A549 (cell line): ENCODE measurements around the gene GABRR3. TPM values are rescaled to one million over a fixed set of nuclear protein-coding genes. Genes with fewer than 3 reads are reported as not detected.

ENCODE experiments used
- ATAC-seq, 2 experiments: fragments of 200-7000 bp in 1 of 2; fragments of >200 bp in 1 of 2; cut with Nextera tagmentation in 1 of 2; cut with Tn5 transposase in 1 of 2; 3 replicates each; pipeline versions ENCODE4 v1.8.0 to v1.9.1; 2018 to 2020; ENCODE audit warnings: mild to moderate bottlenecking in 1 of 2, moderate library complexity in 1 of 2
- CTCF ChIA-PET: fragments of 300-600 bp; sonication (Branson Sonifier 250); formaldehyde crosslinking; extraction: SDS; loops from one replicate; lab custom pipeline; 2021; ENCODE audit warnings: antibody characterized with exemption, inconsistent platforms; lab: Yijun Ruan, JAX
- POLR2A ChIA-PET: fragments of 350-600 bp; formaldehyde crosslinking; extraction: SDS; loops from one replicate; lab custom pipeline; 2021; ENCODE audit warnings: antibody characterized with exemption, inconsistent platforms; lab: Yijun Ruan, JAX
- DNase-seq, 2 experiments: peaks; one replicate each; pipeline versions ENCODE4 v3.0.0 to v3.0.0-alpha.2; 2011 to 2016; ENCODE audit warnings: low read depth in 1 of 2, low spot score in 1 of 2
- FAIRE-seq: peaks from 2 replicates; lab custom pipeline; 2011; peaks lifted over from hg19 to GRCh38; lab: Jason Lieb, UNC
- H3K27ac ChIP-seq, 2 experiments: fragments of >200 bp; sonication (Bioruptor Twin); formaldehyde crosslinking; 3 replicates each; pipeline ENCODE4 v1.5.1; 2016 to 2017
- H3K4me1 ChIP-seq: fragments of >200 bp; sonication (Bioruptor Twin); formaldehyde crosslinking; 3 replicates; pipeline ENCODE4 v1.6.1; 2016
- H3K4me2 ChIP-seq: fragments of >200 bp; sonication (Bioruptor Twin); formaldehyde crosslinking; 3 replicates; pipeline ENCODE4 v1.6.1; 2016
- H3K4me3 ChIP-seq: fragments of >200 bp; sonication (Bioruptor Twin); formaldehyde crosslinking; 3 replicates; pipeline ENCODE4 v1.5.1; 2016
- H3K9me3 ChIP-seq: fragments of >200 bp; sonication (Bioruptor Twin); formaldehyde crosslinking; 3 replicates; pipeline ENCODE4 v1.6.1; 2016
- BHLHE40 ChIP-seq: IDR thresholded peaks from 2 replicates; pipeline ENCODE4 v1.6.1; 2012; ENCODE audit warnings: low read depth, low read length, inconsistent platforms
- CBX2 ChIP-seq: fragments of 200-600 bp; sonication (generic); IDR thresholded peaks from 2 replicates; pipeline ENCODE4 v1.6.1; 2016; ENCODE audit warnings: low read depth, mild to moderate bottlenecking, borderline replicate concordance
- CBX8 ChIP-seq: fragments of 200-600 bp; sonication (generic); IDR thresholded peaks from 2 replicates; pipeline ENCODE4 v1.6.1; 2016
- CEBPB ChIP-seq, 2 experiments: fragments of >200 bp in 1 of 2; sonication (Bioruptor Twin) in 1 of 2; formaldehyde crosslinking in 1 of 2; IDR thresholded peaks; 2 replicates each; pipeline ENCODE4 v1.6.1; 2012 to 2016
- CHD4 ChIP-seq: fragments of 200-600 bp; sonication (generic); IDR thresholded peaks from 2 replicates; pipeline ENCODE4 v1.6.1; 2016; ENCODE audit warnings: antibody characterized with exemption, mild to moderate bottlenecking, borderline replicate concordance
- E2F6 ChIP-seq: IDR thresholded peaks from 2 replicates; pipeline ENCODE4 v1.6.1; 2012; ENCODE audit warnings: low read depth, borderline replicate concordance
- EHMT2 ChIP-seq: fragments of 200-600 bp; sonication (generic); IDR thresholded peaks from 2 replicates; pipeline ENCODE4 v1.6.1; 2016; ENCODE audit warnings: antibody characterized with exemption, low read depth, mild to moderate bottlenecking, moderate library complexity
- ESRRA ChIP-seq: fragments of 150-350 bp; IDR thresholded peaks from 2 replicates; pipeline ENCODE4 v1.6.1; 2014; ENCODE audit warnings: mild to moderate bottlenecking, low read length, borderline replicate concordance
- GATA3 ChIP-seq: IDR thresholded peaks from 2 replicates; pipeline ENCODE4 v1.6.1; 2012; ENCODE audit warnings: borderline replicate concordance
- HMGXB4 ChIP-seq: fragments of 250-450 bp; sonication (Bioruptor Pico); IDR thresholded peaks from 2 replicates; pipeline ENCODE4 v1.5.0; 2021; ENCODE audit warnings: mild to moderate bottlenecking, moderate library complexity, borderline replicate concordance
- HOXA7 ChIP-seq: fragments of 250-450 bp; sonication (Bioruptor Pico); IDR thresholded peaks from 2 replicates; pipeline ENCODE4 v1.5.0; 2020; ENCODE audit warnings: mild to moderate bottlenecking, moderate library complexity
- KDM1A ChIP-seq: fragments of 200-600 bp; sonication (generic); IDR thresholded peaks from 2 replicates; pipeline ENCODE4 v1.6.1; 2016; ENCODE audit warnings: low read depth, mild to moderate bottlenecking
- KDM5A ChIP-seq: fragments of 200-600 bp; sonication (generic); IDR thresholded peaks from 2 replicates; pipeline ENCODE4 v1.6.1; 2016; ENCODE audit warnings: antibody characterized with exemption, mild to moderate bottlenecking
- MAZ ChIP-seq: fragments of 150-350 bp; IDR thresholded peaks from 2 replicates; pipeline ENCODE4 v1.6.1; 2014; ENCODE audit warnings: antibody characterized with exemption, low read depth, low read length, borderline replicate concordance
- NFE2L2 ChIP-seq: fragments of 150-350 bp; conservative IDR thresholded peaks from 2 replicates; pipeline ENCODE4 v1.6.1; 2014; ENCODE audit warnings: low read length
- NPAS2 ChIP-seq: fragments of 250-450 bp; sonication (Bioruptor Pico); IDR thresholded peaks from 2 replicates; pipeline ENCODE4 v1.8.0; 2022; ENCODE audit warnings: mild to moderate bottlenecking, moderate library complexity, borderline replicate concordance
- NR3C1 ChIP-seq: fragments of >200 bp; sonication (Bioruptor Twin); formaldehyde crosslinking; IDR thresholded peaks from 3 replicates; pipeline ENCODE4 v1.6.1; 2017
- PBX3 ChIP-seq: IDR thresholded peaks from 2 replicates; pipeline ENCODE4 v1.6.1; 2012
- POLR2AphosphoS2 ChIP-seq: conservative IDR thresholded peaks from 2 replicates; pipeline ENCODE4 v1.6.1; 2012; ENCODE audit warnings: low read length, improper control_type of control experiment, inconsistent platforms
- RAD21 ChIP-seq, 2 experiments: fragments of >200 bp in 1 of 2; sonication (Bioruptor Twin) in 1 of 2; formaldehyde crosslinking in 1 of 2; IDR thresholded peaks in 1 of 2; conservative IDR thresholded peaks in 1 of 2; 2 replicates in 1 of 2; 3 replicates in 1 of 2; pipeline ENCODE4 v1.6.1; 2012 to 2018; ENCODE audit warnings: inconsistent platforms in 1 of 2
- RARB ChIP-seq: fragments of 250-450 bp; sonication (Bioruptor Pico); IDR thresholded peaks from 2 replicates; pipeline ENCODE4 v1.8.0; 2021; ENCODE audit warnings: mild to moderate bottlenecking, moderate library complexity
- RCOR1 ChIP-seq: fragments of 150-350 bp; IDR thresholded peaks from 2 replicates; pipeline ENCODE4 v1.6.1; 2014; ENCODE audit warnings: antibody characterized with exemption, low read length, low read depth
- RFX5 ChIP-seq: fragments of 450-650 bp; IDR thresholded peaks from 2 replicates; pipeline ENCODE4 v1.7.1; 2014; ENCODE audit warnings: antibody characterized with exemption, mild to moderate bottlenecking, moderate library complexity
- SREBF2 ChIP-seq: fragments of 450-650 bp; IDR thresholded peaks from 2 replicates; pipeline ENCODE4 v1.6.1; 2014; ENCODE audit warnings: mild to moderate bottlenecking, moderate library complexity
- TFCP2L1 ChIP-seq: fragments of 250-450 bp; sonication (Bioruptor Pico); IDR thresholded peaks from 2 replicates; pipeline ENCODE4 v1.5.0; 2021; ENCODE audit warnings: mild to moderate bottlenecking
- ZFP36 ChIP-seq: fragments of 450-650 bp; IDR thresholded peaks from 2 replicates; pipeline ENCODE4 v1.6.1; 2014; ENCODE audit warnings: borderline replicate concordance; ENCODE audit not compliant: partially characterized antibody
- WGBS: methylation state at CpG from one replicate; pipeline ENCODE4 v1.1.6; 2017; ENCODE audit errors: missing lambda C conversion rate; 5-methylcytosine and 5-hydroxymethylcytosine counted together
- polyA plus RNA-seq, 4 experiments: library from polyadenylated mRNA; depleted of rRNA in 3 of 4; stranded (reverse); fragments of >200 nt; fragmentation: RNase III in 1 of 4; extraction: RNeasy Plus Mini Kit Qiagen cat#74134 plus additional on column Dnase treatment in 1 of 4; gene quantifications; 2 replicates in 3 of 4; 3 replicates in 1 of 4; pipeline ENCODE4 v1.2.3, GENCODE V29; 2011 to 2017
- TF ChIP-seq, protein P1 (sequence below): fragments of 200-600 bp; sonication (generic); IDR thresholded peaks from 2 replicates; pipeline ENCODE4 v1.6.1; 2016; ENCODE audit warnings: antibody characterized with exemption, mild to moderate bottlenecking, moderate library complexity

GABRR3 gene
- polyA plus RNA-seq, 2 of the 4 experiments (the other 2 are of a cell fraction) = not detected

- ChIA-PET CTCF (interaction anchor here (0.7 kb wide), 1 partner anchor 48 kb away, joined by 3 read pairs; no protein-coding TSS in a partner anchor), POLR2A (no interaction called here)
- H3K9me3 ChIP-seq = no peaks in the 10 kb centered on the region
- H3K27ac ChIP-seq = no peak overlapping the region
- DNase-seq = no peak
- no peak overlapping the region for H3K4me2 ChIP-seq
- no peak overlapping the region for H3K4me3 ChIP-seq
- no peak for ATAC-seq
- FAIRE-seq = no peak
- 88% methylated on average over 3 of the region's 3 CpGs for WGBS
- TF ChIP-seq CEBPB (IDR thresholded peaks at IDR 0.05) = no peak
- TF ChIP-seq TFCP2L1 (CRISPR knock-in tag) = no peak
- no peak for TF ChIP-seq CBX8
- no peak for TF ChIP-seq EHMT2
- peaks cover 6% of the 10 kb centered on the region; the same call in 2 of the 3 replicates for H3K4me1 ChIP-seq
Observed at GRCh38 chr3:97988784-97989568, 46.1 kb downstream of the GABRR3 start.

- CTCF ChIA-PET = interaction anchor here (1.2 to 1.8 kb wide), 2 partner anchors 8 to 36 kb away, joined by 3 to 5 read pairs; no protein-coding TSS in a partner anchor
- Histone ChIP-seq H3K27ac (no peak overlapping the region), H3K4me2 (no peak overlapping the region), H3K9me3 (no peaks in the 10 kb centered on the region), H3K4me3 (no peak overlapping the region), H3K4me1 (no peaks in the 10 kb centered on the region)
- TF ChIP-seq NPAS2 (CRISPR knock-in tag) (no peak), GATA3 (no peak), ESRRA (no peak), KDM1A (no peak), NFE2L2 (no peak), ZFP36 (no peak), HOXA7 (no peak), PBX3 (no peak), RCOR1 (no peak), RAD21 (conservative IDR thresholded peaks at IDR 0.05 in 1 of 2, IDR thresholded peaks at IDR 0.05 in 1 of 2) (no peak), RARB (no peak), BHLHE40 (no peak), NR3C1 (no peak), CBX2 (no peak), POLR2AphosphoS2 (no peak)
- no peak for ATAC-seq
- FAIRE-seq = no peak
- DNase-seq = no peak
- WGBS = 43% methylated on average over 2 of the region's 2 CpGs
- POLR2A ChIA-PET = no interaction called here
Observed at GRCh38 chr3:97987306-97987705, 47.8 kb downstream of the GABRR3 start.

GRCh38 chr3:97983933-97984491 lies 51.1 kb downstream of the GABRR3 start:
- no peak for TF ChIP-seq KDM5A
- no peak for TF ChIP-seq RCOR1
- TF ChIP-seq, protein P1, sequence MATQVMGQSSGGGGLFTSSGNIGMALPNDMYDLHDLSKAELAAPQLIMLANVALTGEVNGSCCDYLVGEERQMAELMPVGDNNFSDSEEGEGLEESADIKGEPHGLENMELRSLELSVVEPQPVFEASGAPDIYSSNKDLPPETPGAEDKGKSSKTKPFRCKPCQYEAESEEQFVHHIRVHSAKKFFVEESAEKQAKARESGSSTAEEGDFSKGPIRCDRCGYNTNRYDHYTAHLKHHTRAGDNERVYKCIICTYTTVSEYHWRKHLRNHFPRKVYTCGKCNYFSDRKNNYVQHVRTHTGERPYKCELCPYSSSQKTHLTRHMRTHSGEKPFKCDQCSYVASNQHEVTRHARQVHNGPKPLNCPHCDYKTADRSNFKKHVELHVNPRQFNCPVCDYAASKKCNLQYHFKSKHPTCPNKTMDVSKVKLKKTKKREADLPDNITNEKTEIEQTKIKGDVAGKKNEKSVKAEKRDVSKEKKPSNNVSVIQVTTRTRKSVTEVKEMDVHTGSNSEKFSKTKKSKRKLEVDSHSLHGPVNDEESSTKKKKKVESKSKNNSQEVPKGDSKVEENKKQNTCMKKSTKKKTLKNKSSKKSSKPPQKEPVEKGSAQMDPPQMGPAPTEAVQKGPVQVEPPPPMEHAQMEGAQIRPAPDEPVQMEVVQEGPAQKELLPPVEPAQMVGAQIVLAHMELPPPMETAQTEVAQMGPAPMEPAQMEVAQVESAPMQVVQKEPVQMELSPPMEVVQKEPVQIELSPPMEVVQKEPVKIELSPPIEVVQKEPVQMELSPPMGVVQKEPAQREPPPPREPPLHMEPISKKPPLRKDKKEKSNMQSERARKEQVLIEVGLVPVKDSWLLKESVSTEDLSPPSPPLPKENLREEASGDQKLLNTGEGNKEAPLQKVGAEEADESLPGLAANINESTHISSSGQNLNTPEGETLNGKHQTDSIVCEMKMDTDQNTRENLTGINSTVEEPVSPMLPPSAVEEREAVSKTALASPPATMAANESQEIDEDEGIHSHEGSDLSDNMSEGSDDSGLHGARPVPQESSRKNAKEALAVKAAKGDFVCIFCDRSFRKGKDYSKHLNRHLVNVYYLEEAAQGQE = no peak
- TF ChIP-seq HMGXB4 (CRISPR knock-in tag) = no peak
- no peak for TF ChIP-seq NPAS2 (CRISPR knock-in tag)
- no peak for TF ChIP-seq CBX2
- no peak for TF ChIP-seq CHD4
- TF ChIP-seq SREBF2 = no peak
- no peak for TF ChIP-seq E2F6
- TF ChIP-seq MAZ = no peak
- no peak for TF ChIP-seq RFX5
- ChIA-PET POLR2A (no interaction called here), CTCF (interaction anchor here (1.1 to 1.3 kb wide), 3 partner anchors 16 to 265 kb away, joined by 3 read pairs; no protein-coding TSS in a partner anchor)
- no peak overlapping the region for H3K4me3 ChIP-seq
- FAIRE-seq (no peak), DNase-seq (no peak), ATAC-seq (no peak)
- 40% methylated on average over 2 of the region's 2 CpGs for WGBS
- H3K4me1 ChIP-seq = no peaks in the 10 kb centered on the region
- H3K27ac ChIP-seq = no peak overlapping the region
- no peak overlapping the region for H3K4me2 ChIP-seq
- no peaks in the 10 kb centered on the region for H3K9me3 ChIP-seq
